IMR-90 (cell line): ENCODE measurements around the gene SNRPD2.
"Not testable (repeated sequence)": the region's sequence is repeated elsewhere in the genome, so short reads cannot be mapped to it uniquely, and the experiment has no call there.

ENCODE experiments used
- POLR2A ChIP-seq: IDR thresholded peaks from 2 replicates; pipeline ENCODE4 v1.6.1; 2012; ENCODE audit warnings: mild to moderate bottlenecking, low read depth, low read length
- TF ChIP-seq, protein P1 (sequence below): conservative IDR thresholded peaks from 2 replicates; pipeline ENCODE4 v1.5.1; 2012; ENCODE audit warnings: mild to moderate bottlenecking, low read depth, low read length, improper control_type of control experiment

DNA sequence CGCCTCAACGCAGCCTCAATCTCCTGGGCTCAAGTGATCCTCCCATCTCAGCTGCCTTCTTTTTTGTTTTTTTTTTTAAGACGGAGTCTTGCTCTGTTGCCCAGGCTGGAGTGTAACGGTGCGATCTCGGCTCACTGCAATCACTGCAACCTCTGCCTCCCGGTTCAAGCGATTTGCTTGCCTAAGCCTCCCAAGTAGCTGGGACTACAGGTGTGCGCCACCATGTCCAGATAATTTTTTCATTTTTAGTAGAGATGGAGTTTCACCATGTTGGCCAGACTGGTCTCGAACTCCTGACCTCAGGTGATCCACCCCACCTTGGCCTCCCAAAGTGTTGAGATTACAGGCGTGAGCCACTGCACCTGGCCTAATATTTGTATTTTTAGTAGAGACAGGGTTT, 28.3 kb upstream of the SNRPD2 start:
- TF ChIP-seq POLR2A = not testable (repeated sequence)
- TF ChIP-seq, protein P1, sequence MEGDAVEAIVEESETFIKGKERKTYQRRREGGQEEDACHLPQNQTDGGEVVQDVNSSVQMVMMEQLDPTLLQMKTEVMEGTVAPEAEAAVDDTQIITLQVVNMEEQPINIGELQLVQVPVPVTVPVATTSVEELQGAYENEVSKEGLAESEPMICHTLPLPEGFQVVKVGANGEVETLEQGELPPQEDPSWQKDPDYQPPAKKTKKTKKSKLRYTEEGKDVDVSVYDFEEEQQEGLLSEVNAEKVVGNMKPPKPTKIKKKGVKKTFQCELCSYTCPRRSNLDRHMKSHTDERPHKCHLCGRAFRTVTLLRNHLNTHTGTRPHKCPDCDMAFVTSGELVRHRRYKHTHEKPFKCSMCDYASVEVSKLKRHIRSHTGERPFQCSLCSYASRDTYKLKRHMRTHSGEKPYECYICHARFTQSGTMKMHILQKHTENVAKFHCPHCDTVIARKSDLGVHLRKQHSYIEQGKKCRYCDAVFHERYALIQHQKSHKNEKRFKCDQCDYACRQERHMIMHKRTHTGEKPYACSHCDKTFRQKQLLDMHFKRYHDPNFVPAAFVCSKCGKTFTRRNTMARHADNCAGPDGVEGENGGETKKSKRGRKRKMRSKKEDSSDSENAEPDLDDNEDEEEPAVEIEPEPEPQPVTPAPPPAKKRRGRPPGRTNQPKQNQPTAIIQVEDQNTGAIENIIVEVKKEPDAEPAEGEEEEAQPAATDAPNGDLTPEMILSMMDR = not testable (repeated sequence)
